B cell (primary cell): ENCODE data around the gene OXGR1. TPM values are rescaled to one million over a fixed set of nuclear protein-coding genes. Genes with fewer than 3 reads are reported as not detected.

ENCODE experiments used
- ATAC-seq: fragments of 200-7000 bp; cut with Tn5 transposase; one replicate; pipeline ENCODE4 v1.10.0; 2021; ENCODE audit warnings: low read depth, mild to moderate bottlenecking, moderate number of reproducible peaks, moderate library complexity
- CTCF ChIA-PET: fragments of 350-600 bp; sonication (Branson Sonifier 250); formaldehyde crosslinking; loops from one replicate; lab custom pipeline; 2021; ENCODE audit warnings: antibody characterized with exemption, inconsistent platforms; lab: Charles Lee
- POLR2A ChIA-PET: fragments of 350-600 bp; sonication (Branson Sonifier 250); formaldehyde crosslinking; loops from one replicate; lab custom pipeline; 2021; ENCODE audit warnings: antibody characterized with exemption; lab: Charles Lee
- DNase-seq: peaks from one replicate; pipeline ENCODE4 v3.0.0; 2013
- H2AFZ ChIP-seq: 2 replicates; pipeline ENCODE4 v1.6.1; 2012; ENCODE audit warnings: mild to moderate bottlenecking, low read depth, low read length; ENCODE audit not compliant: insufficient read depth, poor library complexity, severe bottlenecking
- H3K27ac ChIP-seq, 2 donors: 1 replicate in 1 of 2; 2 replicates in 1 of 2; pipeline ENCODE4 v1.5.1; 2012 to 2013; ENCODE audit warnings: low read length in 2 of 2, mild to moderate bottlenecking in 2 of 2, moderate library complexity in 1 of 2
- H3K27me3 ChIP-seq, 4 experiments: fragments of 200-600 bp in 1 of 4; sonication (generic) in 1 of 4; replicated peaks in 1 of 4; 1 replicate in 2 of 4; 2 replicates in 2 of 4; pipeline versions ENCODE4 v1.6.1 to v1.7.0; 2013 to 2016; ENCODE audit warnings: low read length in 3 of 4, mild to moderate bottlenecking in 2 of 4, mixed read lengths in 1 of 4, moderate library complexity in 1 of 4; ENCODE audit not compliant: insufficient read depth in 4 of 4, control insufficient read depth in 3 of 4; ENCODE audit errors: control extremely low read depth in 1 of 4
- H3K36me3 ChIP-seq, 2 experiments: replicated peaks in 1 of 2; 1 replicate in 1 of 2; 2 replicates in 1 of 2; pipeline versions ENCODE4 v1.6.1 to v1.7.1; 2013; ENCODE audit warnings: low read length in 1 of 2; ENCODE audit not compliant: insufficient read depth in 2 of 2, control insufficient read depth in 1 of 2; ENCODE audit errors: control extremely low read depth in 1 of 2, extremely low read depth in 1 of 2
- H3K4me1 ChIP-seq, 2 donors: fragments of 200-600 bp in 1 of 2; sonication (generic) in 1 of 2; 1 replicate in 1 of 2; 2 replicates in 1 of 2; pipeline versions ENCODE4 v1.5.1 to v1.6.1; 2013 to 2017; ENCODE audit warnings: low read length in 2 of 2; ENCODE audit not compliant: control insufficient read depth in 2 of 2, insufficient read depth in 2 of 2
- H3K4me2 ChIP-seq: replicated peaks from 2 replicates; pipeline ENCODE3; 2012; ENCODE audit warnings: mild to moderate bottlenecking, low read depth, low read length; ENCODE audit not compliant: poor library complexity, severe bottlenecking
- H3K4me3 ChIP-seq, 5 experiments: fragments of 200-600 bp in 1 of 5; sonication (generic) in 1 of 5; 1 replicate in 3 of 5; 2 replicates in 2 of 5; pipeline versions ENCODE4 v1.5.1 to v1.7.0; 2011 to 2016; ENCODE audit warnings: low read length in 4 of 5, mild to moderate bottlenecking in 4 of 5, low read depth in 2 of 5, control low read depth in 1 of 5, moderate library complexity in 1 of 5; ENCODE audit not compliant: insufficient read depth in 1 of 5; ENCODE audit errors: control extremely low read depth in 1 of 5, extremely low read depth in 1 of 5
- H3K79me2 ChIP-seq: fragments of 200-600 bp; sonication (generic); one replicate; pipeline ENCODE4 v1.6.0; 2016; ENCODE audit warnings: low read length; ENCODE audit not compliant: control insufficient read depth, insufficient read depth
- H3K9ac ChIP-seq: fragments of 200-600 bp; sonication (generic); 2 replicates; pipeline ENCODE4 v1.6.1; 2017; ENCODE audit warnings: mild to moderate bottlenecking, low read length, moderate library complexity
- H3K9me3 ChIP-seq, 3 donors: one replicate each; pipeline versions ENCODE4 v1.6.1 to v1.7.1; 2013; ENCODE audit warnings: low read length in 2 of 3; ENCODE audit not compliant: control insufficient read depth in 2 of 3, insufficient read depth in 1 of 3; ENCODE audit errors: control extremely low read depth in 1 of 3
- H4K20me1 ChIP-seq: 2 replicates; pipeline ENCODE4 v1.6.0; 2012; ENCODE audit warnings: mild to moderate bottlenecking, low read length; ENCODE audit not compliant: insufficient read depth, control insufficient read depth, poor library complexity, severe bottlenecking
- H3K27ac Mint-ChIP-seq: one replicate; pipeline ENCODE4 v1.8.0; 2021; ENCODE audit warnings: mixed read lengths
- H3K27me3 Mint-ChIP-seq: one replicate; pipeline ENCODE4 v1.8.0; 2021; ENCODE audit warnings: mixed read lengths
- H3K4me1 Mint-ChIP-seq: one replicate; pipeline ENCODE4 v1.8.0; 2021; ENCODE audit warnings: mixed read lengths
- H3K4me3 Mint-ChIP-seq: one replicate; pipeline ENCODE4 v1.8.0; 2021; ENCODE audit warnings: mixed read lengths
- H3K9me3 Mint-ChIP-seq: one replicate; pipeline ENCODE4 v1.8.0; 2022; ENCODE audit warnings: mixed read lengths; ENCODE audit not compliant: insufficient read depth
- EZH2 ChIP-seq: IDR thresholded peaks from 2 replicates; pipeline ENCODE4 v1.6.1; 2012; ENCODE audit warnings: borderline replicate concordance, low read depth, mild to moderate bottlenecking, moderate library complexity, low read length; ENCODE audit not compliant: insufficient read depth, poor library complexity, severe bottlenecking
- WGBS: methylation state at CpG from one replicate; pipeline ENCODE4 v1.1.5; 2013; ENCODE audit warnings: missing lambda C conversion rate; ENCODE audit not compliant: insufficient coverage; 5-methylcytosine and 5-hydroxymethylcytosine counted together
- intact Hi-C: fragments of 100-400 bp; cut with micrococcal nuclease; formaldehyde crosslinking; loops from one replicate; pipeline ENCODE4 v1.10.0; 2022
- polyA plus RNA-seq: library from polyadenylated mRNA; depleted of rRNA; stranded (reverse); fragments of >200 nt; gene quantifications from 2 replicates; pipeline ENCODE4 v1.2.3, GENCODE V29; 2012
- total RNA-seq, 2 donors: library from RNA; stranded (reverse); fragments of 120-200 nt in 1 of 2; gene quantifications; 1 replicate in 1 of 2; 2 replicates in 1 of 2; pipeline versions ENCODE4 v1.2.3 to v1.2.4, GENCODE V29; 2013 to 2022
- TF ChIP-seq, protein P1 (sequence below): fragments of 200-600 bp; IDR thresholded peaks from one replicate; pipeline ENCODE4 v1.8.0; 2022; ENCODE audit warnings: antibody characterized with exemption, mild to moderate bottlenecking

The OXGR1 gene
- total and polyA plus RNA-seq, 2 donors (not counting 1 experiment from before 2014, with no cell fraction given) = not detected

DNA sequence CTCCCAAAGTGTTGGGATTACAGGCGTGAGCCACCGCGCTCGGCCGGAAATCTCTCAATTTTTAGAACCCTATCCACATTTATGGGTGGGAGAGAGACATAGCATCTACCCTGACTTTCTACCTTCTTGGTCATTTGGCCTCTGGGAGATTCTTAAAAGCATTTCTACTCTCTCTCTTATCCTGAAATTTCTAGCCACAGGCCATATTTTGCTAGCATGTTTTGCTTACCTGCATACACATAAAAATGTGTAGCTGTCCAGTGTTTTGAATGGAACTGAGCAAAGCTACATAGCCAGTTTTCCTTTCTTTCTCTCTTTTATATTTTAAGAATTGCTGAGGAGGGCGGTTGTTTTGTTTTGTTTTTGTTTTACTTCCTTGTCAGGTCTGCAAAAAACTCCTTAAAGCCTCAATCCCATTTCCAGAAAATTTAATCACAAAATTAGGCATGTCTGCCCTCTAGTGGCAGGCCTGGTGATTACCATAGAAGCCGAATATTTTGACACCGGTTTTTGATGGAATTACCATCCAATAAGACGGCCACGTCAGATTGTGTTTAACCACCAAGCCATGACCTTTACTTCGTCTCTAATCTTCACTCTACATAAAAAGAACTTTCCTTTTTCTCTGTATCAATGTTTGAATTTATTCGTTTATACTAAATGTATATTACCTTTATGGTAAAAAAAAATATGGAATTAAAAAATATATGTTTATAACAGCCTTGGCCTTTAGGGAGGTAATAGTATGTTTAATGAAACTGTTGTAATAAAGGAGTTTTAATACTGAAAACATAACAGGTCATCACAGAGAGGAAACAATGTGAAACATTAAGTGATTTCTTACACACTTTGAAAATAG, 34.4 kb upstream of the OXGR1 start:
- DNase-seq (peak; percentile 40), ATAC-seq (no peak)
- H3K79me2 ChIP-seq = no peaks in the 10 kb centered on the region
- POLR2A ChIA-PET = no interaction called here
- H3K9ac ChIP-seq = no peak overlapping the region
- Mint-ChIP-seq H3K27me3 (peaks cover 18% of the 10 kb centered on the region), H3K27ac (no peak overlapping the region), H3K4me1 (no peaks in the 10 kb centered on the region), H3K4me3 (no peak overlapping the region), H3K9me3 (no peaks in the 10 kb centered on the region)
- no peaks in the 10 kb centered on the region for H3K36me3 ChIP-seq
- no peak overlapping the region for H2AFZ ChIP-seq
- intact Hi-C loops = no loop called here
- TF ChIP-seq EZH2 = no peak
- TF ChIP-seq, protein P1, sequence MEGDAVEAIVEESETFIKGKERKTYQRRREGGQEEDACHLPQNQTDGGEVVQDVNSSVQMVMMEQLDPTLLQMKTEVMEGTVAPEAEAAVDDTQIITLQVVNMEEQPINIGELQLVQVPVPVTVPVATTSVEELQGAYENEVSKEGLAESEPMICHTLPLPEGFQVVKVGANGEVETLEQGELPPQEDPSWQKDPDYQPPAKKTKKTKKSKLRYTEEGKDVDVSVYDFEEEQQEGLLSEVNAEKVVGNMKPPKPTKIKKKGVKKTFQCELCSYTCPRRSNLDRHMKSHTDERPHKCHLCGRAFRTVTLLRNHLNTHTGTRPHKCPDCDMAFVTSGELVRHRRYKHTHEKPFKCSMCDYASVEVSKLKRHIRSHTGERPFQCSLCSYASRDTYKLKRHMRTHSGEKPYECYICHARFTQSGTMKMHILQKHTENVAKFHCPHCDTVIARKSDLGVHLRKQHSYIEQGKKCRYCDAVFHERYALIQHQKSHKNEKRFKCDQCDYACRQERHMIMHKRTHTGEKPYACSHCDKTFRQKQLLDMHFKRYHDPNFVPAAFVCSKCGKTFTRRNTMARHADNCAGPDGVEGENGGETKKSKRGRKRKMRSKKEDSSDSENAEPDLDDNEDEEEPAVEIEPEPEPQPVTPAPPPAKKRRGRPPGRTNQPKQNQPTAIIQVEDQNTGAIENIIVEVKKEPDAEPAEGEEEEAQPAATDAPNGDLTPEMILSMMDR = peak; percentile 92
- H3K4me2 ChIP-seq = no peak overlapping the region
- peaks cover 0 to 4% (median 0%) of the 10 kb centered on the region in 4 experiments for H3K27me3 ChIP-seq
- no peak overlapping the region for H3K4me3 ChIP-seq
- H3K9me3 ChIP-seq = peaks cover 0 to 3% (median 0%) of the 10 kb centered on the region in 3 donors
- 0% methylated on average over 3 of the region's 12 CpGs for WGBS
- no peak overlapping the region for H3K27ac ChIP-seq
- H4K20me1 ChIP-seq = no peaks in the 10 kb centered on the region
- no peaks in the 10 kb centered on the region for H3K4me1 ChIP-seq
- CTCF ChIA-PET = interaction anchor here (1.0 to 1.1 kb wide), 2 partner anchors 14 to 331 kb away, joined by 5 to 7 read pairs; no protein-coding TSS in a partner anchor

DNA sequence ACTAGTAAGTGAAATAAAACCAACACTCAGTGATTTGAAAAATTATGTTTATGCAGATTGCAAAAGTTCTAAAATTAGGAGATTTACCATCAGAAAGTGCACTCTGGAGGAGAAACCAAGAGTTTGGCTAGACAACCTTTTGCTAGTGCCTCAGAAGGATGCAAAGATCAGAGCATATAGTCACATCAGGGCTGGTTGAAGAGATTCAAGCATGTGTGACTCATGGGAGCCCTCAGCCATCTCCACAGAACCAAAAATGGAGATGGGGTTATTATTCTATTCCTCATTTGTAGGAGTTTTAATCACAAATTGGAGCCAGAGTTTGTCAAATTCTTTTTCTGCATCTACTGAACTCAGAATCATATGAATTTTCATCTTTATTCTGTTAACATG, 32.9 kb upstream of the OXGR1 start:
- no peaks in the 10 kb centered on the region for H3K79me2 ChIP-seq
- Mint-ChIP-seq H3K27ac (no peak overlapping the region), H3K4me3 (no peak overlapping the region), H3K9me3 (no peaks in the 10 kb centered on the region), H3K4me1 (no peaks in the 10 kb centered on the region), H3K27me3 (peaks cover 21% of the 10 kb centered on the region)
- no peaks in the 10 kb centered on the region for H4K20me1 ChIP-seq
- ChIA-PET POLR2A (no interaction called here), CTCF (interaction anchor here (0.8 to 1.0 kb wide), 3 partner anchors 8 to 1007 kb away, joined by 3 read pairs; no protein-coding TSS in a partner anchor)
- no peaks in the 10 kb centered on the region for H3K36me3 ChIP-seq
- H3K4me3 ChIP-seq = no peak overlapping the region
- peaks cover 0 to 6% (median 0%) of the 10 kb centered on the region in 4 experiments for H3K27me3 ChIP-seq
- peaks cover 0 to 3% (median 0%) of the 10 kb centered on the region in 3 donors for H3K9me3 ChIP-seq
- intact Hi-C loops = no loop called here
- TF ChIP-seq, protein P1 = no peak
- no peak for TF ChIP-seq EZH2
- ATAC-seq = no peak
- DNase-seq = no peak
- no peak overlapping the region for H3K9ac ChIP-seq
- H3K4me2 ChIP-seq = no peak overlapping the region
- no peaks in the 10 kb centered on the region for H3K4me1 ChIP-seq
- no peak overlapping the region for H2AFZ ChIP-seq
- no peak overlapping the region for H3K27ac ChIP-seq
